ENCODE measurements around the gene SRXN1.

- TF ChIP-seq NFE2L2 (conservative IDR thresholded peaks at IDR 0.05; ENCODE audit: low read length) (no peak), CTCF (IDR thresholded peaks at IDR 0.05) (no peak), NR3C1 (IDR thresholded peaks at IDR 0.05) (no peak), POLR2AphosphoS2 (conservative IDR thresholded peaks at IDR 0.05; ENCODE audit: low read length) (no peak), ATOH8 (CRISPR knock-in tag; IDR thresholded peaks at IDR 0.05; ENCODE audit: low read depth) (no peak), POLR2A (IDR thresholded peaks at IDR 0.05; ENCODE audit: low read length) (no peak), CHD2 (IDR thresholded peaks at IDR 0.05; ENCODE audit: low read length, partially characterized antibody) (no peak), MAFK (IDR thresholded peaks at IDR 0.05; ENCODE audit: partially characterized antibody) (no peak), RCOR1 (IDR thresholded peaks at IDR 0.05; ENCODE audit: low read depth, low read length) (no peak), CEBPB (IDR thresholded peaks at IDR 0.05) (no peak), USF2 (IDR thresholded peaks at IDR 0.05) (no peak), EP300 (IDR thresholded peaks at IDR 0.05) (no peak), CHD4 (IDR thresholded peaks at IDR 0.05; ENCODE audit: borderline replicate concordance) (no peak)
These were observed 338 bp downstream of the SRXN1 start for GRCh38 chr20:652615-653109.

Data from A549 (cell line).